K562 (cell line): ENCODE data around the gene ACSL5. TPM values are rescaled to one million over a fixed set of nuclear protein-coding genes. Genes with fewer than 3 reads are reported as not detected.

Source experiments
- ATAC-seq: fragments of 200-7000 bp; cut with Tn5 transposase; 3 replicates; pipeline ENCODE4 v1.9.1; 2020; ENCODE audit warnings: moderate library complexity
- BruUV-seq: library from RNA; stranded (reverse); fragments of 400-500 nt; replicated peaks from 2 replicates; lab custom pipeline; 2021; lab: Mats Ljungman, UMichigan
- CTCF ChIA-PET: fragments of 300-600 bp; formaldehyde crosslinking; extraction: SDS; loops from one replicate; lab custom pipeline; 2021; ENCODE audit warnings: low intra/inter-chr PET ratio; lab: Yijun Ruan, JAX
- POLR2A ChIA-PET: fragments of 300-600, 350-650 bp; sonication (Branson Sonifier 250); formaldehyde crosslinking; extraction: SDS; loops from one replicate; lab custom pipeline; 2021; ENCODE audit warnings: antibody characterized with exemption, inconsistent platforms; lab: Yijun Ruan, JAX
- DNase-seq, 4 experiments: peaks; one replicate each; pipeline versions ENCODE4 v3.0.0 to v3.0.0-alpha.2; 2011 to 2018; ENCODE audit warnings: low spot score in 3 of 4, mixed read lengths in 3 of 4; ENCODE audit errors: extremely low read depth in 1 of 4
- FAIRE-seq: peaks from 2 replicates; lab custom pipeline; 2011; peaks lifted over from hg19 to GRCh38; lab: Jason Lieb, UNC
- H2AFZ ChIP-seq: 2 replicates; pipeline ENCODE4 v1.6.0; 2011; ENCODE audit warnings: low read depth, low read length, control low read depth, inconsistent platforms
- H3K27ac ChIP-seq: fragments of 200-600 bp; 3 replicates; pipeline ENCODE4 v1.8.0; 2011; ENCODE audit warnings: low read depth, mild to moderate bottlenecking, control low read depth, inconsistent platforms, low read length, moderate library complexity, mixed read lengths; ENCODE audit errors: extremely low read depth
- H3K27me3 ChIP-seq, 2 experiments: fragments of 300-600 bp in 1 of 2; 2 replicates in 1 of 2; 3 replicates in 1 of 2; pipeline versions ENCODE4 v1.6.0 to v1.8.0; 2011; ENCODE audit warnings: inconsistent platforms in 2 of 2, low read length in 2 of 2, mild to moderate bottlenecking in 1 of 2, mixed read lengths in 1 of 2, moderate library complexity in 1 of 2; ENCODE audit not compliant: control insufficient read depth in 2 of 2, insufficient read depth in 2 of 2
- H3K36me3 ChIP-seq: fragments of 300-600 bp; 3 replicates; pipeline ENCODE4 v1.8.0; 2011; ENCODE audit warnings: mild to moderate bottlenecking, low read length, inconsistent platforms; ENCODE audit not compliant: control insufficient read depth, insufficient read depth
- H3K4me1 ChIP-seq, 2 experiments: fragments of 200-600 bp in 1 of 2; replicated peaks in 1 of 2; 2 replicates in 1 of 2; 3 replicates in 1 of 2; pipeline versions ENCODE4 v1.5.1 to v1.8.0; 2011; ENCODE audit warnings: inconsistent platforms in 2 of 2, low read length in 2 of 2, mild to moderate bottlenecking in 1 of 2, mixed read lengths in 1 of 2, moderate library complexity in 1 of 2; ENCODE audit not compliant: control insufficient read depth in 2 of 2, insufficient read depth in 2 of 2
- H3K4me2 ChIP-seq: 2 replicates; pipeline ENCODE4 v1.6.1; 2011; ENCODE audit warnings: low read length, control low read depth, inconsistent platforms, mixed read lengths; ENCODE audit not compliant: insufficient read depth
- H3K4me3 ChIP-seq: fragments of 200-600 bp; sonication (generic), shearing (Covaris generic); 2 replicates; pipeline ENCODE4 v1.5.1; 2016; ENCODE audit warnings: control low read depth, inconsistent platforms
- H3K79me2 ChIP-seq: fragments of 200-600 bp; 3 replicates; pipeline ENCODE4 v1.8.0; 2011; ENCODE audit warnings: low read length, inconsistent platforms; ENCODE audit not compliant: control insufficient read depth, insufficient read depth
- H3K9ac ChIP-seq, 2 experiments: 2 replicates each; pipeline versions ENCODE4 v1.6.0 to v1.6.1; 2011; ENCODE audit warnings: low read depth in 2 of 2, low read length in 2 of 2, control low read depth in 1 of 2, inconsistent platforms in 1 of 2, mild to moderate bottlenecking in 1 of 2, mixed read lengths in 1 of 2; ENCODE audit not compliant: insufficient read depth in 1 of 2
- H3K9me1 ChIP-seq: one replicate; pipeline ENCODE4 v1.6.0; 2011; ENCODE audit warnings: inconsistent platforms, mild to moderate bottlenecking, low read length, moderate library complexity; ENCODE audit not compliant: control insufficient read depth, insufficient read depth
- H3K9me3 ChIP-seq: replicated peaks from 2 replicates; pipeline ENCODE4 v1.5.1; 2011; ENCODE audit warnings: low read depth, low read length, inconsistent platforms; ENCODE audit not compliant: control insufficient read depth, insufficient read depth
- H4K20me1 ChIP-seq: replicated peaks from 2 replicates; pipeline ENCODE4 v1.6.1; 2011; ENCODE audit warnings: low read length, inconsistent platforms, mixed read lengths; ENCODE audit not compliant: control insufficient read depth, insufficient read depth
- C11orf30 ChIP-seq: fragments of 450-650 bp; IDR thresholded peaks from 2 replicates; pipeline ENCODE4 v1.6.1; 2016; ENCODE audit warnings: low read depth, mild to moderate bottlenecking
- E2F4 ChIP-seq: sonication (generic); formaldehyde crosslinking; IDR thresholded peaks from 2 replicates; pipeline ENCODE4 v1.8.0; 2022; ENCODE audit warnings: mild to moderate bottlenecking, low read depth, missing genetic modification reagents
- GTF2F1 ChIP-seq: IDR thresholded peaks from 2 replicates; pipeline ENCODE4 v1.6.1; 2011; ENCODE audit warnings: low read depth, low read length, improper control_type of control experiment
- MAZ ChIP-seq, 2 experiments: fragments of 450-650 bp in 1 of 2; sonication (generic) in 1 of 2; formaldehyde crosslinking; IDR thresholded peaks in 1 of 2; conservative IDR thresholded peaks in 1 of 2; 2 replicates each; pipeline versions ENCODE4 v1.4.0 to v1.5.0; 2020; ENCODE audit warnings: mild to moderate bottlenecking in 1 of 2, missing genetic modification reagents in 1 of 2
- MCM3 ChIP-seq: fragments of 450-650 bp; IDR thresholded peaks from 2 replicates; pipeline ENCODE4 v1.6.1; 2016
- MEIS2 ChIP-seq: fragments of 450-650 bp; IDR thresholded peaks from 2 replicates; pipeline ENCODE4 v1.6.1; 2014; ENCODE audit warnings: mild to moderate bottlenecking; ENCODE audit not compliant: partially characterized antibody
- MITF ChIP-seq: IDR thresholded peaks from 2 replicates; pipeline ENCODE4 v1.6.1; 2014; ENCODE audit warnings: antibody characterized with exemption
- RBM15 ChIP-seq: fragments of 200-400 bp; formaldehyde crosslinking; IDR thresholded peaks from 2 replicates; pipeline ENCODE4 v1.6.1; 2018; ENCODE audit warnings: mild to moderate bottlenecking, low read length, moderate library complexity; ENCODE audit not compliant: insufficient read depth
- SNIP1 ChIP-seq: fragments of 450-650 bp; IDR thresholded peaks from 2 replicates; pipeline ENCODE4 v1.7.1; 2017; ENCODE audit warnings: low read depth, mild to moderate bottlenecking
- TSC22D4 ChIP-seq: fragments of 450-650 bp; IDR thresholded peaks from 2 replicates; pipeline ENCODE4 v1.6.1; 2016; ENCODE audit warnings: missing genetic modification characterization, missing biosample characterization, control low read depth
- ZBTB26 ChIP-seq: fragments of 450-650 bp; formaldehyde crosslinking; IDR thresholded peaks from 2 replicates; pipeline ENCODE4 v1.4.0; 2022; ENCODE audit warnings: missing genetic modification characterization
- ZNF224 ChIP-seq: sonication (generic); formaldehyde crosslinking; IDR thresholded peaks from 2 replicates; pipeline ENCODE4 v1.8.0; 2022; ENCODE audit warnings: mild to moderate bottlenecking, missing genetic modification reagents
- ZNF589 ChIP-seq: fragments of 200-800 bp; sonication (Bioruptor generic); IDR thresholded peaks from 2 replicates; pipeline ENCODE4 v1.6.1; 2016; ENCODE audit warnings: low read depth, missing genetic modification characterization, missing compliant biosample characterization
- ZNF717 ChIP-seq: fragments of 250-450 bp; sonication (Bioruptor Pico); IDR thresholded peaks from 2 replicates; pipeline ENCODE4 v1.5.0; 2021
- ZNF79 ChIP-seq: fragments of 250-450 bp; sonication (Bioruptor Pico); IDR thresholded peaks from 2 replicates; pipeline ENCODE4 v1.4.0; 2020; ENCODE audit warnings: low read depth, mild to moderate bottlenecking, moderate library complexity
- WGBS: fragments of 100-300 bp; shearing (Covaris generic); methylation state at CpG from one replicate; pipeline ENCODE4 v1.1.6; 2016; ENCODE audit warnings: low coverage, mixed read lengths; ENCODE audit not compliant: insufficient coverage; ENCODE audit errors: missing lambda C conversion rate; 5-methylcytosine and 5-hydroxymethylcytosine counted together
- in situ Hi-C: fragments of 300-500 bp; cut with MboI; formaldehyde crosslinking; loops from 4 replicates; pipeline ENCODE4 v1.15.0; 2018; ENCODE audit warnings: inconsistent platforms, mixed read lengths
- intact Hi-C: fragments of 100-400 bp; cut with micrococcal nuclease; formaldehyde crosslinking; loops from 2 replicates; pipeline ENCODE4 v1.14.2; 2022
- polyA plus RNA-seq, 8 experiments: library from polyadenylated mRNA; depleted of rRNA in 4 of 8; stranded (reverse) in 5 of 8; unstranded in 3 of 8; fragments of >200 nt; fragmentation: Nextera tagmentation in 2 of 8; fragmentation: Illumina TruSeq in 1 of 8; extraction: Ambion mirVana in 2 of 8; extraction: Trizol in 1 of 8; gene quantifications; 2 replicates each; pipeline versions ENCODE4 v1.2.1 to v1.2.3, GENCODE V29; 2011 to 2014; ENCODE audit warnings: inconsistent platforms in 1 of 8, missing spikeins in 1 of 8
- total RNA-seq, 7 experiments: library from RNA; depleted of rRNA in 6 of 7; stranded (reverse); fragments of >200 nt in 6 of 7; fragmentation: Illumina TruSeq in 2 of 7; extraction: Trizol in 2 of 7; gene quantifications; 2 replicates each; pipeline versions ENCODE4 v1.2.1 to v1.2.3, GENCODE V29; 2011 to 2021; ENCODE audit warnings: low replicate concordance in 1 of 7
- TF ChIP-seq, protein P1 (sequence below): fragments of 450-650 bp; conservative IDR thresholded peaks from 2 replicates; pipeline ENCODE4 v1.6.1; 2016; ENCODE audit warnings: missing genetic modification characterization, low read depth, mild to moderate bottlenecking, missing compliant biosample characterization, moderate library complexity

ACSL5 gene
- total and polyA plus RNA-seq, 9 of the 15 experiments (the other 6 are each of a cell fraction or from before 2014, with no cell fraction given), result 0.19 to 1.4 (median 0.55) TPM

DNA sequence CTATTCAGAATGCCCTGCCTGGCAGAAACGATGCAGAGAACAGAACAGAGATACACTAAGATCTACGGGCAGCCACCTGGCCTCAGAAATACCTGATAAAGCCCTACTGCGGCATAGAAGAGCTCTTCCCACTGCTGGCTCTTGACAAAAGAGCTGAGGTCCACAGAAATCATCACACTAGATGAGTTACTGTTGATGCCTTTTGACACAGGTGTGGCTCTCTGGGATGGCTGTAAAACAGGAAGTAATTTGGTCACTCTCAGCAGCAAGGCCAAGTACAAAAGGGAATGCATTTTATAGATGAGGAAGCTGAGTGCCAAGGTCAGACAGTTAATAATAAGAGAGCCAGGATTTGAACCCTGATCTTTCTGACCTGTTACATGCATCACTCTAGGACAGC is 35.0 kb upstream of the ACSL5 start:
- intact Hi-C loops, result no loop called here
- H2AFZ ChIP-seq, result no peak overlapping the region
- TF ChIP-seq E2F4 (CRISPR knock-in tag), result no peak
- TF ChIP-seq MCM3, result no peak
- no peak for TF ChIP-seq GTF2F1
- TF ChIP-seq MITF, result no peak
- TF ChIP-seq, protein P1, sequence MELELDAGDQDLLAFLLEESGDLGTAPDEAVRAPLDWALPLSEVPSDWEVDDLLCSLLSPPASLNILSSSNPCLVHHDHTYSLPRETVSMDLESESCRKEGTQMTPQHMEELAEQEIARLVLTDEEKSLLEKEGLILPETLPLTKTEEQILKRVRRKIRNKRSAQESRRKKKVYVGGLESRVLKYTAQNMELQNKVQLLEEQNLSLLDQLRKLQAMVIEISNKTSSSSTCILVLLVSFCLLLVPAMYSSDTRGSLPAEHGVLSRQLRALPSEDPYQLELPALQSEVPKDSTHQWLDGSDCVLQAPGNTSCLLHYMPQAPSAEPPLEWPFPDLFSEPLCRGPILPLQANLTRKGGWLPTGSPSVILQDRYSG (tag), result no peak
- no peak for TF ChIP-seq MAZ (CRISPR knock-in tag; conservative IDR thresholded peaks at IDR 0.05 in 1 of 2, IDR thresholded peaks at IDR 0.05 in 1 of 2)
- TF ChIP-seq TSC22D4 (tag), result no peak
- TF ChIP-seq SNIP1, result no peak
- TF ChIP-seq ZNF717 (CRISPR knock-in tag), result no peak
- no peak for TF ChIP-seq MEIS2
- TF ChIP-seq ZBTB26 (CRISPR knock-in tag), result no peak
- no peak for TF ChIP-seq ZNF79 (CRISPR knock-in tag)
- no peak for TF ChIP-seq RBM15
- no peak for TF ChIP-seq C11orf30
- no peak for TF ChIP-seq ZNF224 (CRISPR knock-in tag)
- TF ChIP-seq ZNF589 (CRISPR knock-in tag), result no peak

More for the DNA sequence above, 35.0 kb upstream of the ACSL5 start:
- Histone ChIP-seq H3K9me3 (no peaks in the 10 kb centered on the region), H3K4me3 (no peak overlapping the region), H4K20me1 (no peaks in the 10 kb centered on the region; the same call in 1 of the 2 replicates), H3K4me2 (no peak overlapping the region), H3K9ac (no peak overlapping the region), H3K36me3 (no peaks in the 10 kb centered on the region), H3K79me2 (no peaks in the 10 kb centered on the region), H3K4me1 (peaks cover 0 to 7% of the 10 kb centered on the region in 2 experiments; a peak in 2 of 5 replicates), H3K9me1 (no peaks in the 10 kb centered on the region), H3K27ac (no peak overlapping the region), H3K27me3 (peaks cover 0 to 2% of the 10 kb centered on the region in 2 experiments; a peak in 2 of 5 replicates)
- no TSS peak for BruUV-seq
- CTCF ChIA-PET, result no interaction called here
- FAIRE-seq, result no peak
- POLR2A ChIA-PET, result no interaction called here
- DNase-seq, result no peak
- in situ Hi-C loops, result no loop called here
- ATAC-seq, result no peak
- 16% methylated on average over 3 of the region's 3 CpGs for WGBS
